ENCODE results near the gene NFAT5.

NFAT5 gene

DNA sequence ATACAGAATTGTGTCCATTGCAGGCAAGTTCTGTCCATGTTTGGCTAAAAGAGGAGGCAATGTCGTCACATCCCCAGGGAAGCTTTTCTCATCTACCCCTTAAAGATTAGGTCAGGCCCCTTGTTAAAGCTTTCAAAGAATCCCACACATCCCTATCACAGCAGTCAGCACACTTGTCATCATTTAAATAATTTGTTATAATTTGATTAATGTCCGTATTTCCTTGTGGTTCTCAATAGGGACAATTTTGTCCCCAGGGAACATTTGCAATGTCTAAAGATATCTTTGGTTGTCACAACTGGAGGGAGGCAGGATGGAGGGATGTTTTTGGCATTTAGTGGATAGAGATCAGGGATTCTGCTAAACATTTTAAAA is 28.1 kb upstream of the NFAT5 start:
- no peak for TF ChIP-seq ZFX (IDR thresholded peaks at IDR 0.05; ENCODE audit: borderline replicate concordance)

DNA sequence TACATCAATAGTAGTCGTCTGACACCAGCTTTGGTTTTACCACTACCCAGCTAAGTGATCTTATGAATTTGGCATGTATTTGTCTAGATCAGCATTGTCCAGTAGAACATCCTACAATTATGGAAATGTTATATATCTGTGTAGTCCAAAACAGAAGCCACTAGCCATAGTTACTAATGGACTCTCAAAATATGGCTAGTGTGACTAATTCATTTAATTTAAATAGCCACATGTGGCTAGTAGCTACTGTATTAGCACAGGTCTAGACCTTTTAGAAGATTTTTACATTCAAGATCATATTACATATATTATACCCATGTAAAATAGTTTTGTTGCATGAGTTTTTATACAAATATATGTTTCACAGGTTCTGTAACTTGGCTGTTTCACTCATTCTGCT is 27.0 kb upstream of the NFAT5 start:
- TF ChIP-seq, protein P1, sequence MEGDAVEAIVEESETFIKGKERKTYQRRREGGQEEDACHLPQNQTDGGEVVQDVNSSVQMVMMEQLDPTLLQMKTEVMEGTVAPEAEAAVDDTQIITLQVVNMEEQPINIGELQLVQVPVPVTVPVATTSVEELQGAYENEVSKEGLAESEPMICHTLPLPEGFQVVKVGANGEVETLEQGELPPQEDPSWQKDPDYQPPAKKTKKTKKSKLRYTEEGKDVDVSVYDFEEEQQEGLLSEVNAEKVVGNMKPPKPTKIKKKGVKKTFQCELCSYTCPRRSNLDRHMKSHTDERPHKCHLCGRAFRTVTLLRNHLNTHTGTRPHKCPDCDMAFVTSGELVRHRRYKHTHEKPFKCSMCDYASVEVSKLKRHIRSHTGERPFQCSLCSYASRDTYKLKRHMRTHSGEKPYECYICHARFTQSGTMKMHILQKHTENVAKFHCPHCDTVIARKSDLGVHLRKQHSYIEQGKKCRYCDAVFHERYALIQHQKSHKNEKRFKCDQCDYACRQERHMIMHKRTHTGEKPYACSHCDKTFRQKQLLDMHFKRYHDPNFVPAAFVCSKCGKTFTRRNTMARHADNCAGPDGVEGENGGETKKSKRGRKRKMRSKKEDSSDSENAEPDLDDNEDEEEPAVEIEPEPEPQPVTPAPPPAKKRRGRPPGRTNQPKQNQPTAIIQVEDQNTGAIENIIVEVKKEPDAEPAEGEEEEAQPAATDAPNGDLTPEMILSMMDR (IDR thresholded peaks at IDR 0.05): no peak
- no peak for TF ChIP-seq ZFX (IDR thresholded peaks at IDR 0.05; ENCODE audit: borderline replicate concordance)
- H3K27ac ChIP-seq: no peak overlapping the region

More for the DNA sequence above, 28.1 kb upstream of the NFAT5 start:
- no peak overlapping the region for H3K27ac ChIP-seq

DNA sequence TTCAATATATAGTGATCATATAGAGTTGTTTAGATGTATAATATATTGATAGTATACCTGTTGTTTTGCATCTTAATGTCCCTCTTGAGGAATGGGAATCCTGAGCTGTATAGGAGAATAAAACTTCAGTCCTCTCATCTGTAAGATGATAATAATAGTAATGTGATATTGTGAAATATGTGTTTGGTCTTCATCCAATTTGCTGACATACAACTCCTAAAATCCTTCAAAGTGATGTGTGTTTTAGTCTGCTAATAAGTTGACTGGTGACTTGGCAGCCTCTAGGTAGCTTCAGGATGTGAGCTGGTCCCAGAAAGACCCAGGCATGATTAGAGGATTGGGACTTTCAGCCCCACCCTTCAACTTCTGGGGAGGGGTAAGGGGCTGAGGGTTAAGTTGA is 22.8 kb upstream of the NFAT5 start:
- no peak overlapping the region for H3K27ac ChIP-seq
- TF ChIP-seq, protein P1 (IDR thresholded peaks at IDR 0.05): no peak
- no peak for TF ChIP-seq ZFX (IDR thresholded peaks at IDR 0.05; ENCODE audit: borderline replicate concordance)

DNA sequence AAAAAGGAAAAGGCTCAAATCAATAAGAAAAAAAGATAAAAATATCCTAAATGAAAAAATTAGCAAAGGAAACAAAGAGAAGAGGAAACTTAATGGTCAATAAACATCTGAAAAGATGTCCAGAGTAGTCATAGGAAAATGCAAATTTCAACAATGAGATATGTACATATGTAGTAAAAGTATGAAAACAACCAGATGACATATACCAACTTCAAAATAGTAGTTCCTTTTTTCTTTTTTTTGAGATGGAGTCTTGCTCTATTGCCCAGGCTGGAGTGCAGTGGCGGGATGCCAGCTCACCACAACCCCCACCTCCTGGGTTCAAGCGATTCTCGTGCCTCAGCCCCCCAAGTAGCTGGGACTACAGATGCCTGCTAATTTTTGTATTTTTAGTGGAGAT is 21.7 kb upstream of the NFAT5 start:
- TF ChIP-seq, protein P1 (IDR thresholded peaks at IDR 0.05): no peak
- TF ChIP-seq ZFX (IDR thresholded peaks at IDR 0.05; ENCODE audit: borderline replicate concordance): no peak
- peak overlapping the region; percentile 98; the same call in 1 of the 2 replicates for H3K27ac ChIP-seq

DNA sequence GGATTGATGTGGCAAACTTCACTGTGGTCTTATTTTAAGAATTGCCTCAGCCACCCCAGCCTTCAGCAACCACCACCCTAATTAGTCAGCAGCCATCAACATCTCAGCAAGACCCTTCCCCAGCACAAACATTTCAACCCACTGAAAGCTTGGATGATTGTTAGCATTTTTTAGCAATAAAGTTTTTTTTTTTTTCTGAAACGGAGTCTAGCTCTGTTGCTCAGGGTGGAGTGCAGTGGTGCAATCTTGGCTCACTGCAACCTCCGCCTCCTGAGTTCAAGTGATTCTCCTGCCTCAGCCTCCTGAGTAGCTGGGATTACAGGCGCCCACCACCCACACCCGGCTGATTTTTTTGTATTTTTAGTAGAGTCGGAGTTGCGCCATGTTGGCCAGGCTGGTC is 19.1 kb upstream of the NFAT5 start:
- peak overlapping the region; percentile 98 for H3K27ac ChIP-seq

DNA sequence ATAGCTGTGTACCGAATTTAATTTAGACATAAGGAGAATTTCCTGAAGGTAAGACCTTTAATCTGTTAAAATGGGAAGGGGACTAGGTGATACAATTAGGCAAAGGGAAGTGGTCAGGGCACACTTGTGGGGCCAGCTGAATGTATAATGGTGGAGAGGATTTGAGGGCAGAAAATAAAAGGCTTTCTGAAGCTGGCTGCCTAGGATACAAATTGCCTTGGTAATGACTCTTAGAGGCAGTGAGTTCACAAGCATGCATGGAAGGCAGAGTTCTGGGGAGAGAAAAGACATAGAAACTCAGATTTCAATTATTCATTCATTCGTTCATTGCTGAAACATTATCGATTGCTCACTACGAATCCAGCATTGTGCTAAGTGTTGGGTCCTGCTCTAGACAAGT is 12.4 kb upstream of the NFAT5 start:
- H3K27ac ChIP-seq: no peak overlapping the region

DNA sequence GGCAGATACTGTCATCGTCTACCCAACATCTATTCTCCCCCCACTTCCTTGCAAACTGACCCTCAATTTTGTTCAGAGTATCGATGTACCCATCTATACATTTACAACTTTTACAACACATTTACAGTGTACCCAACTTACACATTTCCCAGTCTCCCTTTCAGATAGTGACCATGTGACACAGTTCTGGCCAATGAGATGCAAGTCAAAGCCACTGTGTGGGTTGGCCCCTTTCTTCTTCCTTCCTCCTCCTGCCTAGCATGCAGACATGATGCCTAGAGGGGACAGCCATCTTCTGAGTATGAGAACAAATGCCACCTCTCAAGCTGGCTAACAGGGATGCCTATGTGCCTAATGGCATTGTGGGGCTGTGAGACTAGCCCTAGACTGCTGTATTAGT is 11.3 kb upstream of the NFAT5 start:
- H3K27ac ChIP-seq: no peak overlapping the region
- no peak for TF ChIP-seq ZFX (IDR thresholded peaks at IDR 0.05; ENCODE audit: borderline replicate concordance)
- TF ChIP-seq, protein P1 (IDR thresholded peaks at IDR 0.05): no peak

More for the DNA sequence above, 12.4 kb upstream of the NFAT5 start:
- TF ChIP-seq, protein P1 (IDR thresholded peaks at IDR 0.05): no peak
- no peak for TF ChIP-seq ZFX (IDR thresholded peaks at IDR 0.05; ENCODE audit: borderline replicate concordance)

DNA sequence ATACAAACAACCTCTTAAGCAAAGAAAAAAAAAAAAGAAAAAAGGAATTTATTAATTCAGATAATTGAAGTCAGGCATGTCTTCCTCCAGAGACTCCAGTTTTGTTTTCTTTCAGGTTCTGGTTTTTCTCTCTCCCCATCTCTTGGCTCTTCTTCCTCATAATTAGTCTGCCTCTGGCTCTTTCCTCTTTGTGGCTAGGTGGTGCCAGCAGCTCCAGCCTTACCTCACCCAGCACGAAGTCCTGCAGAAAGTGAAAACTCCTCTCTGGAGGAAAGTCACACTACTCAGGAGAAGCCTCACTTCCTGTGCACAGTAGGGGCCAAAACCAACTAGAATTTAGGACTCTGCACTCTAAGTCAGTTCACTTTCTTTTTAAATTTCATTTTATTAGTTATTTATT is 10.3 kb upstream of the NFAT5 start:
- no peak overlapping the region for H3K27ac ChIP-seq
- TF ChIP-seq ZFX (IDR thresholded peaks at IDR 0.05; ENCODE audit: borderline replicate concordance): no peak

DNA sequence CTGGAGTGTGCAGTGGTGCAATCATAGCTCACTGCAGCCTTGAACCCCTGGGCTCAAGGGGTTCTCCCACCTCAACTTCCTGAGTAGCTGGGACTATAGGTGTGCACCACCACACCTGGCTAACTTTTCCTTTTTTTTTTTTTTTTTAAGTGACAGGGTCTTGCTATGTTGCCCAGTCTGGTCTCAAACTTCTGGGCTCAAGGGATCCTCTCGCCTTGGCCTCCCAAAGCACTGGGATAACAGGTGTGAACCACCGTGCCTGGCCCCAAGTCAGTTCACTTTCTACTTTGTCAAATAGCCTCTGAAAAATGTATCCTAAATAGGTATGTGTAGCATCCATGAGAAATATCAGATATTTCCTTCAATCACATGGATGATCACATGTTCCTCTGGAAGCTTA is 9.9 kb upstream of the NFAT5 start:
- TF ChIP-seq, protein P1 (IDR thresholded peaks at IDR 0.05): no peak
- no peak overlapping the region for H3K27ac ChIP-seq

Measured in 22Rv1 (cell line).